Progenitor cell of endocrine pancreas (in vitro differentiated cells): ENCODE results near the gene CA5A. TPM values are rescaled to one million over a fixed set of nuclear protein-coding genes. Genes with fewer than 3 reads are reported as not detected.
"Not testable (repeated sequence)": the region's sequence is repeated elsewhere in the genome, so short reads cannot be mapped to it uniquely, and the experiment has no call there.

Source experiments
- DNase-seq: peaks from one replicate; pipeline ENCODE4 v3.0.0; 2021; ENCODE audit warnings: low spot score; ENCODE audit not compliant: unreplicated experiment
- H3K27ac Mint-ChIP-seq: 2 replicates; pipeline ENCODE4 v1.8.0; 2021; ENCODE audit warnings: mild to moderate bottlenecking, moderate library complexity, mixed read lengths
- H3K27me3 Mint-ChIP-seq: 2 replicates; pipeline ENCODE4 v1.8.0; 2021; ENCODE audit warnings: mixed read lengths
- H3K36me3 Mint-ChIP-seq: 2 replicates; pipeline ENCODE4 v1.8.0; 2022; ENCODE audit warnings: mixed read lengths; ENCODE audit not compliant: insufficient read depth
- H3K4me1 Mint-ChIP-seq: 2 replicates; pipeline ENCODE4 v1.8.0; 2021; ENCODE audit warnings: low read depth, mixed read lengths
- H3K4me3 Mint-ChIP-seq: 2 replicates; pipeline ENCODE4 v1.8.0; 2021; ENCODE audit warnings: low read depth, mild to moderate bottlenecking, moderate library complexity, mixed read lengths
- H3K9me3 Mint-ChIP-seq: 2 replicates; pipeline ENCODE4 v1.8.0; 2021; ENCODE audit warnings: low read depth, mixed read lengths
- CTCF ChIP-seq: fragments of 200-600 bp; sonication (generic); IDR thresholded peaks from one replicate; pipeline ENCODE4 v1.5.0; 2021; ENCODE audit warnings: antibody characterized with exemption, mild to moderate bottlenecking; ENCODE audit not compliant: unreplicated experiment
- total RNA-seq: library from RNA; stranded (reverse); gene quantifications from 2 replicates; pipeline ENCODE4 v1.2.1, GENCODE V29; 2021

CA5A gene
- total RNA-seq, 1 donor from 2014 or later: 0.36 TPM

DNA sequence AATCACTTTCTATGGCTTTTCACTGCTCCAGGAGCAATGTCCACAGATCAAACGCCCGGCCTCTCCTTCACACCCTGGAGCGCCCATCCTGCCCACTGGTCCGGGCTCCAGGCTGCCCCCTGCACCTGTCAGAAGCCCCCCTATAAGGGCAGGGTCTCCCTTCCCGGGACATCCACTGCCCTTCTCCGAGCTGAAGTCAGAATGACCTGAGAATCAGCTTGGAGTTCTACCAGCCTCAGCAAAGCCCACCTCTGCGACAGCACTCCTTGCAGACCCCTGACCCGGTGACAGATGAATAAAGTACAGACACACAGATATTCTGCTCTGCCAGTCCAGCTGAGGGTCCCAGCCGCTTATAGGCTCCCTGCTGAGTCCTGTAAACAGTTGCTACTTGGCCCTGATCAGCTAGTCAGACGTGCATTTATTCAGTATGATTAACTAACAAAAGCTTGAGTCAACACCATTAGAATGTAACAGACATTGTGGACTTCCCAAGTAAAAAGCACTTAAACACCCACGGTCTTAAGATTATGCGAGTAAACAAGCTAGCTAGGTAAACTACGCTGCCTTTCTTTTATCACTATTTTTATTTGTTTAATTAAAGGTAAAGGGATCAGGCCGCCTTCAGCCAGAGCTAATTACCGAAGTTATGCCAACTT, 71.9 kb downstream of the CA5A start:
- peak overlapping the region; percentile 31 for H3K4me3 Mint-ChIP-seq
- peak overlapping the region; percentile 73 for H3K27ac Mint-ChIP-seq
- peaks cover 27% of the 10 kb centered on the region for H3K27me3 Mint-ChIP-seq
- TF ChIP-seq CTCF: no peak
- no peaks in the 10 kb centered on the region for H3K9me3 Mint-ChIP-seq
- H3K4me1 Mint-ChIP-seq: peaks cover 25% of the 10 kb centered on the region
- H3K36me3 Mint-ChIP-seq: peaks cover 4% of the 10 kb centered on the region
- DNase-seq: no peak

- Mint-ChIP-seq H3K27me3 (peaks cover 22% of the 10 kb centered on the region), H3K4me1 (peaks cover 21% of the 10 kb centered on the region)
- not testable (repeated sequence) for H3K9me3 Mint-ChIP-seq, H3K36me3 Mint-ChIP-seq, DNase-seq, H3K27ac Mint-ChIP-seq, H3K4me3 Mint-ChIP-seq
Measured at GRCh38 chr16:87863327-87863635, 73.0 kb downstream of the CA5A start.

DNA sequence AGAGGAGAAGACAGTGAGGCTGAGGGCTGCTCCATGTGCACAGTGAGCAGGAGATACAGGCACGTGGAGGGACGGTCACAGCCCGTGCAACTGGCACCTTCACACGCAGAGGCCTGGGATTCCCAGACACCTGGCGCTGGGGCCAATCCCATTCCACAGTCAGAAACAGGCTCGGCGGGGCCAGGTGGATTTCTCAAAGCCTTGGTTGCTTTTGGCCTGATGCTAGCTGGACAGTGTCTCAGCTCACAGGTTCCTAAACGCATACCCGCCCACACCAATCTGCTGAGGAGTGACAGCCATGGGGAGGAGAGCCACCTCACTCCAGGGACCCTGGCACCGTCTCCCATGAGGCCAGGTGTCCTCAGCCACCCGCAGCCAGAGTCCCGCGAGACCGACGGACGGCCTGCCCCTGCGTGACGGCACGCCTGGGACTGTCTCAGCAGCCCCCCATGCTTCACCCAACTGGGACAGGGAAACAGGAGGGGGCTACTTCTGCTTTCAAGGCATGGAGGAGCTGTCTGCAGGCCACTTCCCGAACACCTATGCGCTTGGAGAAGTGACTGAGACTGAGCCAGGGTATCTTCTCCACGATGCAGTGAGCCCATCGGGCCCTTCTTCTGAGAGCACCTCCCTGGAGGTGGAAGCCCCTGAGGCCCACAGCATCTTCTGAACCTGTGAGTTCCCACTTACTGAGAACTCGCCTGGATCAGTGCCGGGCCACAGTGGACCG, 73.6 kb downstream of the CA5A start:
- H3K36me3 Mint-ChIP-seq, H3K4me3 Mint-ChIP-seq, H3K9me3 Mint-ChIP-seq, DNase-seq, H3K27ac Mint-ChIP-seq: not testable (repeated sequence)
- H3K4me1 Mint-ChIP-seq: peaks cover 19% of the 10 kb centered on the region
- H3K27me3 Mint-ChIP-seq: peaks cover 18% of the 10 kb centered on the region

- peaks cover 18% of the 10 kb centered on the region for H3K4me1 Mint-ChIP-seq
- not testable (repeated sequence) for H3K9me3 Mint-ChIP-seq, H3K27ac Mint-ChIP-seq, H3K4me3 Mint-ChIP-seq, H3K36me3 Mint-ChIP-seq, DNase-seq
- H3K27me3 Mint-ChIP-seq: peaks cover 11% of the 10 kb centered on the region
Measured at GRCh38 chr16:87861300-87862099, 74.8 kb downstream of the CA5A start.

DNA sequence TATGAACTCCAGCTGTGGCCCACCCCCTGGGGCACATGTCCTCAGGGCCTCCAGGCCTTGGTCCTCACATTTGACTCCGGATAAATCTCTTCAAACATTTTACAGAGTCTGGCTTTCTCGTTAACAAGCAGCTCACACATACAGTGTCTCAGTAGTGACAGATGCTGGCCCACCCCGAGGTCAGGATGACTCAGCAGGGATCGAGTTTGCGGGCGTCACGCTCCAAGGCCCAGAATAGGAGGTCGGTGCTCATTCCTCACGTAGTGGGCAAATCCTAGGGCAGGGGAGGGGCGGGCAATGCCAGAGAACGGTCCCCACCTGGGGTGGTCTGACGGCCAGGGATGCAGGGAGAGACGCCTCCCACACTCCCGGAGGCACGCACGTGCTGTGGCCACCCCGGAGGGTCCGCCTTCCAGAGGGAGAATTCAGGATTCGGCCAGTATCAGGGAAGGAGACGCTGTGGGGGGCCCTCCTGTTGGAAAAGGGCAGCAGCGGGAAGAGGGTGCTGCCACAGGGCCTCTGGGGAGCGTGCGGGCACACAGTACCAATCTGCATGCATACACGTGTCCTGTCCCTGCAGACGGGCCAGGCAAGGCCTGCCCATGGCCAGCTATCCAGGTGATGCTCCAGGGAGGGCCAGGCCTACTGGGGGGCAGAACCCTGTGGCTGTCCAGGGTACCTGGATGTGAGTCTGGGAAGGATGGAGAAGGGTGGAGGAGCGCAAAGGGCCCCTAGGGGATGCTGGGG, 75.6 kb downstream of the CA5A start:
- H3K4me1 Mint-ChIP-seq: peaks cover 20% of the 10 kb centered on the region
- no peak for TF ChIP-seq CTCF
- peak overlapping the region; percentile 73 for H3K27ac Mint-ChIP-seq
- no peaks in the 10 kb centered on the region for H3K9me3 Mint-ChIP-seq
- DNase-seq: no peak
- H3K27me3 Mint-ChIP-seq: peaks cover 7% of the 10 kb centered on the region
- H3K36me3 Mint-ChIP-seq: peaks cover 4% of the 10 kb centered on the region
- no peak overlapping the region for H3K4me3 Mint-ChIP-seq

- peaks cover 16% of the 10 kb centered on the region for H3K4me1 Mint-ChIP-seq
- H3K4me3 Mint-ChIP-seq, H3K27ac Mint-ChIP-seq, H3K27me3 Mint-ChIP-seq, H3K9me3 Mint-ChIP-seq, H3K36me3 Mint-ChIP-seq, DNase-seq: not testable (repeated sequence)
Measured at GRCh38 chr16:87858151-87858993, 78.0 kb downstream of the CA5A start.
